Body of pancreas (tissue), 4 donors: ENCODE data around the gene LHX3.

Source experiments
- CTCF ChIP-seq, 7 experiments: fragments of 450-650 bp in 4 of 7; fragments of 200-600 bp in 3 of 7; sonication (generic) in 3 of 7; IDR thresholded peaks; one replicate each; pipeline ENCODE4 v1.5.1; 2016 to 2019; ENCODE audit warnings: antibody characterized with exemption in 7 of 7
- POLR2A ChIP-seq, 3 donors: fragments of 450-650 bp; IDR thresholded peaks; one replicate each; pipeline ENCODE4 v1.6.1; 2016; ENCODE audit warnings: antibody characterized with exemption in 3 of 3, mild to moderate bottlenecking in 2 of 3

- TF ChIP-seq CTCF (IDR thresholded peaks at IDR 0.05), result no peak
- no peak for TF ChIP-seq POLR2A (IDR thresholded peaks at IDR 0.05)
Measured at GRCh38 chr9:136197084-136197875, 7.6 kb downstream of the LHX3 start.
